ENCODE measurements around the gene SLC17A1. TPM values are rescaled to one million over a fixed set of nuclear protein-coding genes. Genes with fewer than 3 reads are reported as not detected.
"Not testable (repeated sequence)": the region's sequence is repeated elsewhere in the genome, so short reads cannot be mapped to it uniquely, and the experiment has no call there.

Gene SLC17A1
- total RNA-seq, 1 experiment from 2014 or later: not detected

GRCh38 chr6:25756382-25757363 lies 75.2 kb downstream of the SLC17A1 start:
- no peak for DNase-seq (ENCODE audit: low read depth)

- DNase-seq (ENCODE audit: low read depth): no peak
These were observed 76.4 kb downstream of the SLC17A1 start for GRCh38 chr6:25755483-25755882.

GRCh38 chr6:25754535-25754934 lies 77.3 kb downstream of the SLC17A1 start, which contains the start of gene SLC17A4:
TSS of gene SLC17A4 (plus strand) at chr6:25754742. CDS start at chr6:25761963, 7,221 bp downstream.
- no peak for DNase-seq (ENCODE audit: low read depth)

DNA sequence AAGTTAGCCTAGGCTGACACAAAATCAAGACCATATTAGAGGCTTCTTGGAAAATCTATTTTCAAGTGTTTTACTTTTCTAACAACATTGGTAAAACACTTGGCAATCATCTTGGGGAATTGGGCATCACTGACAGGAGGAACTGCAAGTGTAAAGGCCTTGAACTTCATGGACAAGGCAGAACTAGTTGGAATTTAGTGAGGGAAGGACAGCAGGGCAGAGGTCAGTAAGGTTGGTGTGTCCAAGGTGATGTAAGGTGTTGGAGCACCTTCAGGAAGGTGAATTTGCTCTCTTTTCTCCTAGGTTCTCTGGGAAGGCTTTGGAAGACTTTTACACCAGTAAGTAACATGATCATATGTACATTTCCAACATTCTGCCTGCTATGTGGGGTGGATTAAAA lies 78.8 kb downstream of the SLC17A1 start:
- DNase-seq (ENCODE audit: low read depth): no peak

DNA sequence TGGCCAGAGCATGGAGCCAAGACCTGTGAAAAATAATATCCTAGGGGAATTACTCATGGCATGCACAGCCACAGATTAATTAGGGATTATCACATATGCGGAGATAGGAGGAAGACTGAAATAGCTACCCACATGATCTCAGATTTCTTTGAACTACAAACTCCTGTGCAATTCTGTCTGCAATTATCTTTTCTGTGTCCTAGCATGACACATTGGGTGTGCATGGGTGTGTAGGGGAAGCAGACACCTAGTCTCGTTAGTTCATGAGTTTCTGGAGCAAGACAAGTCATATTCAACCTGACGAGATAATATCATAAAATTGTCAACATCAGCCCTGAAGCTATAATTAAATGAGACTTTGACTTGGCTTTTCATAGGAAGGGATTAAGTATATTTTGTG lies 80.9 kb downstream of the SLC17A1 start:
- DNase-seq (ENCODE audit: low read depth): no peak

- DNase-seq (ENCODE audit: low read depth): no peak
These were observed 82.0 kb downstream of the SLC17A1 start for GRCh38 chr6:25749837-25750236.

GRCh38 chr6:25748601-25749517 lies 83.0 kb downstream of the SLC17A1 start:
- DNase-seq (ENCODE audit: low read depth): not testable (repeated sequence)

DNA sequence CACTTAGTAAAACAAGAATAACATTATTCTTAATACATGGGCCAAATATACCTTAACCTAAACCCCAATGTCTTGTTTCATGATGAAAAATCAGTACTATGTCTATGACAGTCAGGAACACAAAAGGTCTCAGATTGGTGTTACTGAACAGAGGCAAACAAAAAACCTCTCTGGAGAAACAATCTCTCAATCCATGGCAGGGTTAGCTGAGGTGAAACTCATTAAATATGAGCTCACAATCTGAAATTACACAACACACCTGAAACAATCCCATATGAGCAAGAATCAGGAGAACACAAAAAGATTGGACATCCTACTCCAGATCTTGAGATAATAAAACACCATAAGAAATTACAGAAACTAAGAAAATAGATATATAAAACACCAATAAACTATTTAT lies 83.8 kb downstream of the SLC17A1 start:
- DNase-seq (ENCODE audit: low read depth): no peak

- no peak for DNase-seq (ENCODE audit: low read depth)
These were observed 84.4 kb downstream of the SLC17A1 start for GRCh38 chr6:25747477-25747876.

DNA sequence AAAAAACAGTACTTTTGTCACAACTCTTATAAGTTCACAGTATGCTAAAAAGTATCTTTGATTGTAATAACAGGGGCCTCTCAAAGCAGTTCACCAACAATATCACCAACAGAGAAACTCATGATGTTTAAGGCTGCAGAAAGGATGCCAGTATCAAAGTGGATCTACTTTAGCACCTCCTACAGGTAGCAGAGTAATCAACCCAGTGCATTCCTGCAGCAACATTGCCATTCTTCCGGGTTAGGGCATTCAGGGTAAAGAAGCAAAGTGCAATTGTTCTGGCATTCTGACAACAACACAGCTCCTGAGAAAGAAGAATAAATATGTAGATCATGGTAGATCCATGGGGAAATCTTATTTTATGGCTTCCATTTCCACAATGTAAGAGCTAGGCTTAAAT lies 84.9 kb downstream of the SLC17A1 start:
- DNase-seq (ENCODE audit: low read depth): no peak

- no peak for DNase-seq (ENCODE audit: low read depth)
These were observed 86.0 kb downstream of the SLC17A1 start for GRCh38 chr6:25745836-25746235.

- no peak for DNase-seq (ENCODE audit: low read depth)
These were observed 88.0 kb downstream of the SLC17A1 start for GRCh38 chr6:25743868-25744267.

DNA sequence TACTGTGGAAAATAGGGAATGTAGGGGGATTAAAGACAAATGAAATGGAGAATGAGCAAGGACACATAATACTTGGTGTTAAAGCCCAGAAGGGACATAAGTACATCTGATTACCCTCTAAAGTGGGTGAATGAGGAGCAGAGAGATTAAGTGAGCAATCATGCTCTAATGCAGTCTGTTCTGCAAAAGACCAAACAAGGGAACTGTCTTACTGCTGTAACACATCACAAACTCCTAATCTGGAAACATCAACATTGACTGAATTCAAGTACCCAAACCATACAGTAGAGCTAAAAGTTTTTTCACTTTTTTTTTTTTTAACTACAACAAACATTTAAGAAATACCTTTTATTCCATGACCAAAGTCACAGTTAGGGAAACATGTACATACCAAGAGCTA lies 96.6 kb downstream of the SLC17A1 start:
- no peak for DNase-seq (ENCODE audit: low read depth)

Other genes with a start within 250 kb of the SLC17A1 start
- not detected in 2 replicates for gene SCGN, start 179.8 kb downstream of the SLC17A1 start, total RNA-seq (2014; rRNA removed; shearing (Covaris generic))
- gene SLC17A4, start 77.3 kb downstream of the SLC17A1 start, total RNA-seq (2014; rRNA removed; shearing (Covaris generic)): not detected in 2 replicates
- gene SLC17A3, start 42.2 kb upstream of the SLC17A1 start, total RNA-seq (2014; rRNA removed; shearing (Covaris generic)): not detected in 2 replicates
- not detected in 2 replicates for gene SLC17A2, start 98.6 kb upstream of the SLC17A1 start, total RNA-seq (2014; rRNA removed; shearing (Covaris generic))
- 5.0 and 5.4 TPM in 2 replicates for gene TRIM38, start 130.8 kb upstream of the SLC17A1 start, total RNA-seq (2014; rRNA removed; shearing (Covaris generic))

All from Daoy (cell line).